Measurements from ENCODE around the gene SPECC1L. TPM values are rescaled to one million over a fixed set of nuclear protein-coding genes. Genes with fewer than 3 reads are reported as not detected.

Gene SPECC1L
- total RNA-seq, 4 donors from 2014 or later, result 42.2 to 45.1 (median 43.6) TPM

GRCh38 chr22:24337894-24338645 is 67.4 kb downstream of the SPECC1L start:
- H3K4me3 ChIP-seq, result no peak overlapping the region
- H3K4me1 ChIP-seq, result peaks cover 0 to 30% (median 0%) of the 10 kb centered on the region in 4 donors
- DNase-seq (ENCODE audit: low spot score in 2 of 2), result no peak
- no peak for TF ChIP-seq EP300 (IDR thresholded peaks at IDR 0.05)
- no peak for TF ChIP-seq POLR2A (IDR thresholded peaks at IDR 0.05)
- no peak for TF ChIP-seq CTCF (IDR thresholded peaks at IDR 0.05)
- no peaks in the 10 kb centered on the region for H3K9me3 ChIP-seq
- WGBS, 2 donors, result 82 to 83% methylated on average over 6 of the region's 6 CpGs
- H3K27ac ChIP-seq, result no peak overlapping the region
- H3K36me3 ChIP-seq, result peaks cover 0 to 67% (median 2%) of the 10 kb centered on the region in 3 donors
- no peaks in the 10 kb centered on the region for H3K27me3 ChIP-seq

GRCh38 chr22:24338726-24339451 is 68.3 kb downstream of the SPECC1L start:
- DNase-seq (ENCODE audit: low spot score in 2 of 2), result no peak
- peaks cover 0 to 74% (median 2%) of the 10 kb centered on the region in 3 donors for H3K36me3 ChIP-seq
- no peak for TF ChIP-seq EP300 (IDR thresholded peaks at IDR 0.05)
- H3K9me3 ChIP-seq, result no peaks in the 10 kb centered on the region
- peaks cover 0 to 28% (median 0%) of the 10 kb centered on the region in 4 donors for H3K4me1 ChIP-seq
- H3K4me3 ChIP-seq, result no peak overlapping the region
- H3K27ac ChIP-seq, result peak overlapping the region in 2 of 4 donors; percentile 32 to 50
- no peaks in the 10 kb centered on the region for H3K27me3 ChIP-seq
- 38 to 46% methylated on average over 3 of the region's 3 CpGs for WGBS, 2 donors

GRCh38 chr22:24339452-24339747 is 68.8 kb downstream of the SPECC1L start:
- 73 to 74% methylated on average over 7 of the region's 7 CpGs for WGBS, 2 donors
- no peak for DNase-seq (ENCODE audit: low spot score in 2 of 2)
- Histone ChIP-seq H3K27ac (peak overlapping the region in 2 of 4 donors; percentile 32 to 50), H3K27me3 (no peaks in the 10 kb centered on the region), H3K4me3 (no peak overlapping the region), H3K9me3 (no peaks in the 10 kb centered on the region), H3K36me3 (peaks cover 0 to 77% (median 2%) of the 10 kb centered on the region in 3 donors), H3K4me1 (peaks cover 0 to 28% (median 0%) of the 10 kb centered on the region in 4 donors)
- TF ChIP-seq EP300 (IDR thresholded peaks at IDR 0.05) (no peak), CTCF (IDR thresholded peaks at IDR 0.05) (no peak), POLR2A (IDR thresholded peaks at IDR 0.05) (no peak)

GRCh38 chr22:24341627-24342026 is 71.0 kb downstream of the SPECC1L start:
- Histone ChIP-seq H3K36me3 (peaks cover 0 to 69% (median 2%) of the 10 kb centered on the region in 3 donors), H3K4me3 (no peak overlapping the region), H3K27me3 (no peaks in the 10 kb centered on the region), H3K27ac (no peak overlapping the region), H3K4me1 (peaks cover 0 to 20% (median 0%) of the 10 kb centered on the region in 4 donors), H3K9me3 (no peaks in the 10 kb centered on the region)
- TF ChIP-seq POLR2A (IDR thresholded peaks at IDR 0.05), result no peak
- DNase-seq (ENCODE audit: low spot score in 2 of 2), result no peak
- WGBS, 2 donors, result 83 to 90% methylated on average over 6 of the region's 6 CpGs

- H3K4me3 ChIP-seq, result no peak overlapping the region
- no peaks in the 10 kb centered on the region for H3K9me3 ChIP-seq
- no peak for TF ChIP-seq CTCF (IDR thresholded peaks at IDR 0.05)
- TF ChIP-seq POLR2A (IDR thresholded peaks at IDR 0.05), result no peak
- no peak for TF ChIP-seq EP300 (IDR thresholded peaks at IDR 0.05)
- no peaks in the 10 kb centered on the region for H3K27me3 ChIP-seq
- H3K27ac ChIP-seq, result no peak overlapping the region
- H3K4me1 ChIP-seq, result no peaks in the 10 kb centered on the region
- 88 to 100% methylated on average over 3 to 4 of the region's 4 CpGs for WGBS, 2 donors
- peaks cover 0 to 86% (median 0%) of the 10 kb centered on the region in 3 donors for H3K36me3 ChIP-seq
- no peak for DNase-seq (ENCODE audit: low spot score in 2 of 2)
Measured at GRCh38 chr22:24350627-24351026, 80.0 kb downstream of the SPECC1L start.

GRCh38 chr22:24353121-24353520 is 82.5 kb downstream of the SPECC1L start:
- Histone ChIP-seq H3K4me1 (no peaks in the 10 kb centered on the region), H3K27me3 (no peaks in the 10 kb centered on the region), H3K4me3 (no peak overlapping the region), H3K9me3 (no peaks in the 10 kb centered on the region), H3K36me3 (peaks cover 0 to 73% (median 0%) of the 10 kb centered on the region in 3 donors), H3K27ac (no peak overlapping the region)
- 90 to 96% methylated on average over 2 of the region's 2 CpGs for WGBS, 2 donors
- TF ChIP-seq POLR2A (IDR thresholded peaks at IDR 0.05) (no peak), CTCF (IDR thresholded peaks at IDR 0.05) (no peak), EP300 (IDR thresholded peaks at IDR 0.05) (no peak)
- DNase-seq (ENCODE audit: low spot score in 2 of 2), result no peak

Measured in tibial nerve (tissue), 4 donors.